ENCODE results near the gene COPE.
"Not testable (repeated sequence)": the region's sequence is repeated elsewhere in the genome, so short reads cannot be mapped to it uniquely, and the experiment has no call there.

Gene COPE

GRCh38 chr19:18908917-18909619 lies 10.1 kb downstream of the COPE start:
- DNase-seq (ENCODE audit: low read depth in 2 of 2) = no peak

- DNase-seq (ENCODE audit: low read depth in 2 of 2) = no peak
These were observed 12.3 kb downstream of the COPE start for GRCh38 chr19:18906605-18907519.

GRCh38 chr19:18905513-18906236 lies 13.5 kb downstream of the COPE start:
- DNase-seq (ENCODE audit: low read depth in 2 of 2) = no peak

GRCh38 chr19:18905058-18905456 lies 14.1 kb downstream of the COPE start:
- no peak for DNase-seq (ENCODE audit: low read depth in 2 of 2)

GRCh38 chr19:18904334-18905057 lies 14.7 kb downstream of the COPE start:
- no peak for DNase-seq (ENCODE audit: low read depth in 2 of 2)

- DNase-seq (ENCODE audit: low read depth in 2 of 2) = no peak
These were observed 15.8 kb downstream of the COPE start for GRCh38 chr19:18903156-18904037.

GRCh38 chr19:18902519-18902918 lies 16.7 kb downstream of the COPE start:
- DNase-seq (ENCODE audit: low read depth in 2 of 2) = not testable (repeated sequence)

GRCh38 chr19:18901491-18901890 lies 17.7 kb downstream of the COPE start:
- DNase-seq (ENCODE audit: low read depth in 2 of 2) = no peak

GRCh38 chr19:18900700-18901481 lies 18.3 kb downstream of the COPE start:
- DNase-seq (ENCODE audit: low read depth in 2 of 2) = no peak

GRCh38 chr19:18899624-18900560 lies 19.3 kb downstream of the COPE start:
- DNase-seq (ENCODE audit: low read depth in 2 of 2) = no peak

GRCh38 chr19:18898607-18899408 lies 20.4 kb downstream of the COPE start:
- DNase-seq (ENCODE audit: low read depth in 2 of 2) = no peak

GRCh38 chr19:18898081-18898606 lies 21.0 kb downstream of the COPE start:
- DNase-seq (ENCODE audit: low read depth in 2 of 2) = no peak

- DNase-seq (ENCODE audit: low read depth in 2 of 2) = no peak
These were observed 21.8 kb downstream of the COPE start for GRCh38 chr19:18897094-18898029.

GRCh38 chr19:18896421-18896841 lies 22.8 kb downstream of the COPE start:
- no peak for DNase-seq (ENCODE audit: low read depth in 2 of 2)

- no peak for DNase-seq (ENCODE audit: low read depth in 2 of 2)
These were observed 23.3 kb downstream of the COPE start, which contains the start of gene CERS1 for GRCh38 chr19:18895824-18896341. TSS of gene CERS1 (minus strand) at chr19:18896158. CDS start at chr19:18896072, 86 bp downstream.

Measured in stimulated activated CD4-positive, alpha-beta T cell treated with anti-CD3 and anti-CD28 coated beads, Interleukin-1b, Interleukin-23, amount 100 ng/mL, for 1 hour (primary cell).